Body of pancreas (tissue), 4 donors: ENCODE measurements around the gene CD248.

ENCODE experiments used
- POLR2A ChIP-seq, 3 donors: fragments of 450-650 bp; IDR thresholded peaks; one replicate each; pipeline ENCODE4 v1.6.1; 2016; ENCODE audit warnings: antibody characterized with exemption in 3 of 3, mild to moderate bottlenecking in 2 of 3
- TF ChIP-seq, protein P1 (sequence below), 7 experiments: fragments of 450-650 bp in 4 of 7; fragments of 200-600 bp in 3 of 7; sonication (generic) in 3 of 7; IDR thresholded peaks; one replicate each; pipeline ENCODE4 v1.5.1; 2016 to 2019; ENCODE audit warnings: antibody characterized with exemption in 7 of 7

DNA sequence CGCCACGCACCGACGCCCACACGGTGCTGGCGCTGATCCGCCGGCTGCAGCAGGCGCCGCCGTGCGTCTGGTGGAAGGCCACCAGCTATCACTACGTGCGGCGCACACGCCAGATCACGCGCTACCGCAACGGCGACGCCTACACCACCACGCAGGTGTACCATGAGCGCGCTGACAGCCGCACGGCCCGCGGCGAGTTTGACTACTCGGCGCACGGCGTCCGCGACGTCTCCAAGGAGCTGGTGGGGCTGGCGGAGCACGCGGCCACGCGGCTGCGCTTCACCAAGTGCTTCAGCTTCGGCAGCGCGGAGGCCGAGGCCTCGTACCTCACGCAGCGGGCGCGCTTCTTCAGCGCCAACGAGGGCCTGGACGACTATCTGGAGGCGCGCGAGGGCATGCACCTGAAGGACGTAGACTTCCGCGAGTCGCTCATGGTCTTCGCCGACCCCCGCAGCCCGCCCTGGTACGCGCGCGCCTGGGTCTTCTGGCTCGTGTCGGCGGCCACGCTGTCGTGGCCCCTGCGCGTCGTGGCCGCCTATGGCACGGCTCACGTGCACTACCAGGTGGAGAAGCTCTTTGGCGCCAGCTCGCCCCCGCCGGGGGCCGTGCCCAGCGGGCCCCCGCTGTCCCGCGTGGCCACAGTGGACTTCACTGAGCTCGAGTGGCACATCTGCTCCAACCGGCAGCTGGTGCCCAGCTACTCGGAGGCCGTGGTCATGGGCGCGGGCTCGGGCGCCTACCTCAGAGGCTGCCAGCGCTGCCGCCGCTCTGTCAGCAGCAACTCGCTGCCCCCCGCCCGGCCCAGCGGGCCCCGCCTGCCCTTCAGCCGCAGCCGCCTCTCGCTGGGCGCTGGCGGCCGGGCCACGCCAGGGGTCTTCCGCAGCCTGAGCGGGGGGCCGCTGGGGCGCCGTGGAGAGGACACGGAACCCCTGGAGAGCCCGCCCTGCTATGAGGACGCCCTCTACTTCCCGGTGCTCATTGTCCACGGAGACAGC is 21.9 kb downstream of the CD248 start:
- TF ChIP-seq, protein P1, sequence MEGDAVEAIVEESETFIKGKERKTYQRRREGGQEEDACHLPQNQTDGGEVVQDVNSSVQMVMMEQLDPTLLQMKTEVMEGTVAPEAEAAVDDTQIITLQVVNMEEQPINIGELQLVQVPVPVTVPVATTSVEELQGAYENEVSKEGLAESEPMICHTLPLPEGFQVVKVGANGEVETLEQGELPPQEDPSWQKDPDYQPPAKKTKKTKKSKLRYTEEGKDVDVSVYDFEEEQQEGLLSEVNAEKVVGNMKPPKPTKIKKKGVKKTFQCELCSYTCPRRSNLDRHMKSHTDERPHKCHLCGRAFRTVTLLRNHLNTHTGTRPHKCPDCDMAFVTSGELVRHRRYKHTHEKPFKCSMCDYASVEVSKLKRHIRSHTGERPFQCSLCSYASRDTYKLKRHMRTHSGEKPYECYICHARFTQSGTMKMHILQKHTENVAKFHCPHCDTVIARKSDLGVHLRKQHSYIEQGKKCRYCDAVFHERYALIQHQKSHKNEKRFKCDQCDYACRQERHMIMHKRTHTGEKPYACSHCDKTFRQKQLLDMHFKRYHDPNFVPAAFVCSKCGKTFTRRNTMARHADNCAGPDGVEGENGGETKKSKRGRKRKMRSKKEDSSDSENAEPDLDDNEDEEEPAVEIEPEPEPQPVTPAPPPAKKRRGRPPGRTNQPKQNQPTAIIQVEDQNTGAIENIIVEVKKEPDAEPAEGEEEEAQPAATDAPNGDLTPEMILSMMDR (IDR thresholded peaks at IDR 0.05) = no peak
- TF ChIP-seq POLR2A (IDR thresholded peaks at IDR 0.05) = no peak
